Activated T-helper 2 cell treated with anti-CD3 and anti-CD28 coated beads, Interferon-gamma antibody, Interleukin-2, Interleukin-4, amounts not matched to agents 10 μg/mL and 5 μg/mL and 100 μg/mL, durations not matched to agents 14 hours and 24 hours and 36 hours (primary cell): ENCODE results near the gene BLOC1S4. TPM values are rescaled to one million over a fixed set of nuclear protein-coding genes. Genes with fewer than 3 reads are reported as not detected.

Source experiments
- DNase-seq: peaks from one replicate; pipeline ENCODE4 v3.0.0; 2021; ENCODE audit warnings: low spot score
- H3K27ac Mint-ChIP-seq: one replicate; pipeline ENCODE4 v1.8.0; 2021; ENCODE audit warnings: mixed read lengths
- H3K27me3 Mint-ChIP-seq: one replicate; pipeline ENCODE4 v1.8.0; 2021; ENCODE audit warnings: low read depth, mixed read lengths
- H3K36me3 Mint-ChIP-seq: one replicate; pipeline ENCODE4 v1.8.0; 2021; ENCODE audit warnings: low read depth, mixed read lengths
- H3K4me1 Mint-ChIP-seq: one replicate; pipeline ENCODE4 v1.8.0; 2021; ENCODE audit warnings: low read depth, mixed read lengths
- H3K4me3 Mint-ChIP-seq: one replicate; pipeline ENCODE4 v1.8.0; 2021; ENCODE audit warnings: low read depth, mild to moderate bottlenecking, moderate library complexity, mixed read lengths
- H3K9me3 Mint-ChIP-seq: one replicate; pipeline ENCODE4 v1.8.0; 2021; ENCODE audit warnings: mixed read lengths
- intact Hi-C: fragments of 100-400 bp; cut with micrococcal nuclease; formaldehyde crosslinking; loops from one replicate; pipeline ENCODE4 v1.15.1; 2023
- total RNA-seq: library from RNA; stranded (reverse); gene quantifications from 2 replicates; pipeline ENCODE4 v1.2.3, GENCODE V29; 2022

Gene BLOC1S4
- total RNA-seq, 1 donor from 2014 or later: 18.2 TPM

DNA sequence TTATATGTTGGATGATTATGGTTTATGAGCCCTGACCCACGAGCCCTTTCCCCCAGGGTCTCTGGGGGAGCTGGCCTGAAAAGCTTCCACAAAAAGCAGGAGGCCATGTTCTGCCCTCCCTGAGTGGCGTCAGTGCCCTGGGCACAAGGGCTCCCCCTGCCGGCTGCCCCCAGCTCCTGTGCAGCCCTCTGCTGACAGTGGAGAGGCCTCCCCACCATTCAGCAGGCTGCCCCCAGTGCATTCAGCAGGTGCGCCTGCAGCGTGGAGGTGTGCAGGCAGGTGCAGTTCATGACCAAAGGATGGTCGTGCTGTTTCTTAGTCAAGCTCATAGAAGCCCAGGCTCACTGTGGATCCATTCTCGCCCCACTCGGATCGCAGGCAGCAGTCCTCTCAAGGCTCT is 34.8 kb upstream of the BLOC1S4 start:
- no peak for DNase-seq
- Mint-ChIP-seq H3K4me3 (no peak overlapping the region), H3K4me1 (peaks cover 24% of the 10 kb centered on the region), H3K9me3 (no peaks in the 10 kb centered on the region), H3K36me3 (peaks cover 65% of the 10 kb centered on the region), H3K27ac (no peak overlapping the region), H3K27me3 (no peaks in the 10 kb centered on the region)
- intact Hi-C loops: no loop called here

GRCh38 chr4:6682862-6683590 is 32.9 kb upstream of the BLOC1S4 start:
- Mint-ChIP-seq H3K27me3 (no peaks in the 10 kb centered on the region), H3K27ac (no peak overlapping the region), H3K4me1 (peaks cover 21% of the 10 kb centered on the region), H3K4me3 (no peak overlapping the region), H3K36me3 (peaks cover 58% of the 10 kb centered on the region), H3K9me3 (no peaks in the 10 kb centered on the region)
- DNase-seq: no peak
- intact Hi-C loops: no loop called here

- peaks cover 33% of the 10 kb centered on the region for H3K4me1 Mint-ChIP-seq
- H3K4me3 Mint-ChIP-seq: no peak overlapping the region
- H3K36me3 Mint-ChIP-seq: peaks cover 47% of the 10 kb centered on the region
- H3K27ac Mint-ChIP-seq: no peak overlapping the region
- no peak for DNase-seq
- intact Hi-C loops: no loop called here
- no peaks in the 10 kb centered on the region for H3K9me3 Mint-ChIP-seq
- H3K27me3 Mint-ChIP-seq: no peaks in the 10 kb centered on the region
Measured at GRCh38 chr4:6684656-6685055, 31.3 kb upstream of the BLOC1S4 start.

GRCh38 chr4:6686104-6686787 is 29.7 kb upstream of the BLOC1S4 start:
- DNase-seq: no peak
- Mint-ChIP-seq H3K4me3 (no peak overlapping the region), H3K27me3 (no peaks in the 10 kb centered on the region), H3K27ac (no peak overlapping the region), H3K4me1 (peaks cover 48% of the 10 kb centered on the region), H3K36me3 (peaks cover 31% of the 10 kb centered on the region), H3K9me3 (no peaks in the 10 kb centered on the region)
- intact Hi-C loops: no loop called here

DNA sequence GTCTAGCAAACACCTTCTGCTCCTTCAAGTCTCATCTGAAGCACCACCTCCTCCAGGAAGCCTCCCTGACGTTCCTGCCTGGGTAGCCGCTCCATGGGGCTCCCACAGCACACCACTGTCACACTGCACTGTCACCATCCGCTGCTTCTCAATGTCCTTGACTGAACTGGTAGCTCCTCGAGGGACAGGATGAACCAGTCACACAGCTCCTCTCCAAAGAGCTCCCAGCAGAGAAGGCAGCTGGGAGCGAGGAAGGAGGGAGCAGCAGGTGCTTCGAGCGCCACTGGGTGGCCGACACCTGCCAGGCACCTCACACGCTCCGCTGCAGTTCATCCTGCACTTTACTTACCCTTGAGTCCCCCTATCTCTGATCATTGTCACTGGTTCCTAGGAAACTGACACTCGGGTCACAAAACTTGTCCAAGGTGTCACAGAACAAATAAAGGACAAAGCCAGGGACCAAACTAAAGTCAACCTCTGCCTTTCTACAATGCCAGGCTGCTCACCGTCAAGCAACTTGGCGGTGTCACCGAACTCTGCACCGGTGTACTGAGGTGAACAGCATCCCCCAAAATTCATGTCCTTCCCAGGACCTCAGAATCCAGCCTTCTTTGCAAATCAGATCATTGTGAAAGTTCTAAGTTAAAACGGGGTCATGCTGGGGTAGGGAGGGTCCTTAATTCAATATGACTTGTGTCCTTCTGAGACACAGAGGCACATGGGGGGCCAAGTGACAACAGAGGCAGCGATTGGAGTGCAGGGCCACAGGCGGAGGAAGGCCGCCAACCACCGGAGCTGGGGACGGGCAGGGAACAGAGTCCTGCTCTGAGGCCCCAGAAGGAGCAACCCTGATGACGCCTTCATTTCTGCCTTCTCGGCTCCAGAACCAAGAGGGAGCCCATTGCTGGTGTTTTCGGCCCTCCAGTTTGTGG is 27.8 kb upstream of the BLOC1S4 start:
- Mint-ChIP-seq H3K9me3 (no peaks in the 10 kb centered on the region), H3K4me1 (peaks cover 61% of the 10 kb centered on the region), H3K36me3 (peaks cover 24% of the 10 kb centered on the region), H3K4me3 (peak overlapping the region; percentile 82), H3K27me3 (no peaks in the 10 kb centered on the region), H3K27ac (peak overlapping the region; percentile 94)
- intact Hi-C loops: no loop called here
- no peak for DNase-seq

- peaks cover 24% of the 10 kb centered on the region for H3K36me3 Mint-ChIP-seq
- peak overlapping the region; percentile 82 for H3K4me3 Mint-ChIP-seq
- no peaks in the 10 kb centered on the region for H3K9me3 Mint-ChIP-seq
- peak; percentile 74 for DNase-seq
- intact Hi-C loops: loop anchor here (1.0 kb wide), 1 partner anchor 15 kb away; a partner anchor contains a TSS
- H3K27ac Mint-ChIP-seq: peak overlapping the region; percentile 94
- H3K4me1 Mint-ChIP-seq: peaks cover 69% of the 10 kb centered on the region
- H3K27me3 Mint-ChIP-seq: no peaks in the 10 kb centered on the region
Measured at GRCh38 chr4:6688879-6689505, 27.0 kb upstream of the BLOC1S4 start.

DNA sequence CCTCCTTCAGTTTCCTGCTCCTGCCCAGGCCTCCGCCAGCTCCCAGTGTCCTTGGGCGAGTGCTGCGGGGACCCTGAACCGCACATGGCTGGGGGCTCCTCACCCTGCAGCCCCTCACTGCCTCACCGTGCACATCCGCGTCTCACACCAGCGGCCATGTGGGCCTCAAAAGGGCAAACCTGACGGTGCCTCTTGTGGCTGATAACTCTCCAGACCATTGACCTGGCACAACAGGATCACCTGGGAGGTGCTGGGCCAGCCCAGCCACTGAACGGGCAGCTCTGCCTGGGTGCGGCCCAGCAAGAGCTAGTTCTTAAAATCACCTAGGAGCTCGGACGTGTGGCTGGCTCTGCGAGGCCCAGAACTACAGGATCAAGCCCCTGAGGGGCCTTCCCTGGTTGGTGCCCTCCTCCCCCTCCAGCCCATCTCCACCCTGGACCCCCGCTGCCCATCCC is 26.4 kb upstream of the BLOC1S4 start:
- Mint-ChIP-seq H3K4me3 (peak overlapping the region; percentile 82), H3K9me3 (no peaks in the 10 kb centered on the region), H3K36me3 (peaks cover 24% of the 10 kb centered on the region), H3K27ac (peak overlapping the region; percentile 94), H3K4me1 (peaks cover 72% of the 10 kb centered on the region), H3K27me3 (no peaks in the 10 kb centered on the region)
- intact Hi-C loops: loop anchor here (1.0 kb wide), 1 partner anchor 15 kb away; a partner anchor contains a TSS
- no peak for DNase-seq

- DNase-seq: no peak
- peak overlapping the region; percentile 92 for H3K27ac Mint-ChIP-seq
- H3K4me3 Mint-ChIP-seq: no peak overlapping the region
- peaks cover 87% of the 10 kb centered on the region for H3K4me1 Mint-ChIP-seq
- no peaks in the 10 kb centered on the region for H3K27me3 Mint-ChIP-seq
- peaks cover 9% of the 10 kb centered on the region for H3K36me3 Mint-ChIP-seq
- H3K9me3 Mint-ChIP-seq: no peaks in the 10 kb centered on the region
- intact Hi-C loops: no loop called here
Measured at GRCh38 chr4:6692379-6692778, 23.6 kb upstream of the BLOC1S4 start.

GRCh38 chr4:6692806-6693205 is 23.2 kb upstream of the BLOC1S4 start:
- Mint-ChIP-seq H3K27me3 (no peaks in the 10 kb centered on the region), H3K27ac (peak overlapping the region; percentile 92), H3K4me3 (no peak overlapping the region), H3K9me3 (no peaks in the 10 kb centered on the region), H3K4me1 (peaks cover 85% of the 10 kb centered on the region), H3K36me3 (peaks cover 6% of the 10 kb centered on the region)
- intact Hi-C loops: no loop called here
- DNase-seq: no peak

- intact Hi-C loops: no loop called here
- peaks cover 3% of the 10 kb centered on the region for H3K36me3 Mint-ChIP-seq
- no peaks in the 10 kb centered on the region for H3K27me3 Mint-ChIP-seq
- peak within 1 kb of the TSS; percentile 92 for H3K27ac Mint-ChIP-seq
- no peak for DNase-seq
- no peaks in the 10 kb centered on the region for H3K9me3 Mint-ChIP-seq
- peak within 1 kb of the TSS; percentile 58 for H3K4me3 Mint-ChIP-seq
- H3K4me1 Mint-ChIP-seq: peaks cover 83% of the 10 kb centered on the region
Measured at GRCh38 chr4:6693231-6694176, 22.5 kb upstream of the BLOC1S4 start, which contains the start of gene S100P. TSS of gene S100P (plus strand) at chr4:6693878. CDS start at chr4:6693933, 55 bp downstream.

DNA sequence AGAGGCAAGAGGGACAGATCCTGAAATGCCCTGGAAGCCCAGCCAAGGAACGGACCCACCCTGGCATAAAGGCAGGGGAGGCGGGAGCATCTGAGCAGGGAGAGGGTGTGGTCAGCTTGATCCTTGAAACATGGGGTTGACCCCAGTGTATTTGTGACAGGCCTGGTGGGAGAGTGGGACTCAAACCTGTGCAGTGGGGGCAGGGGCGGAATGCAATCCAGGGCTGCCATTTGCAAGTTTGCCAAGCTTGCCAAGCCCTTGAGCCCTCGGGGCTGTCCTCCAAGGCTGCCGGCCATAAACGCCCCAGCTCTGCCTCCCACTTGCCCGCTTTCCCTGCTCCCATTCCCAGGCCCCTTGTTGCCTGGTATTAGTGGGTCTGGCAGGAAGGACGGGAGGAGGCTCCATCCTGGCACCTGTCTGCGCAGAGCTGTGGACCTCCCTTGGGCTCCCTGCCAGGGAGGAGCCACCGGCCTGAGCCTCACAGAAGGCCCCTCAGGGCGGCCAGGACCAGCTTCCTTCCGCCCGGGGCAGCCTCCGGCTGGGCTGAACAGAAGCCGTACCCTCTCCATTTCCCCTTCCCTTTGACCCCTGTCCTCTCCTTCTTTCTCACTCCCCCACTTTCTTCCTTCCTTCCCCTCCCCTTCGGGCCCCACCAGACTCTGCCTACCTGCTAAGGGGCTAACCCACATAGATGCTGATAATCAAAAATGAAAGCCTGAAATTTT is 21.6 kb upstream of the BLOC1S4 start:
- Mint-ChIP-seq H3K27ac (peak overlapping the region; percentile 92), H3K27me3 (no peaks in the 10 kb centered on the region), H3K36me3 (peaks cover 3% of the 10 kb centered on the region), H3K4me1 (peaks cover 79% of the 10 kb centered on the region), H3K9me3 (no peaks in the 10 kb centered on the region), H3K4me3 (peak overlapping the region; percentile 58)
- intact Hi-C loops: no loop called here
- no peak for DNase-seq
